ENCODE data around the gene BRD1.

The BRD1 gene

DNA sequence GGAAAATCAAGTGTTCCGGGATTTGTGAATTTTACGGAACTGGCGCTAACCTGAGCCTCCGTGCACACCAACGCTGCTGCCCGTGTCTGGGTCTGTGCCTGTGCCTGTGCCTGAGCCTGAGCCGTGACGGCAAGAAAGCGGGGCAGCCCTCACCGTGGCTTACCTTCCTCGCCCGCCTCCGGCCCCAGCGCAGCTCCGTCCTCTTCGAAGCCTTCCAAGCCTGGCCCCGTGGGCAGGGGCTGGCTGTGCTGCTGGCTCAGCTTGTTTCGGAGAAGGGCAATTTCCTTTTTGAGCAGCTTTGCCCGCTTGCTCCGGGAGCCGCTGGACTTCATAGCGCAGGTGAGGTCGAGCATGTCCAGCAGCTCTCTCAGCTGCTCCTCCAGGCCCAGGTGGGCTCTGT lies 33.8 kb downstream of the BRD1 start:
- Histone ChIP-seq H3K23ac (ENCODE audit: low read length in 2 of 2) (no peak overlapping the region), H2BK12ac (ENCODE audit: low read length in 2 of 2) (no peak overlapping the region), H3K36me3 (ENCODE audit: control insufficient read depth in 1 of 2, insufficient read depth in 2 of 2, low read depth in 1 of 2, low read length in 2 of 2) (peaks cover 73 to 84% of the 10 kb centered on the region in 2 experiments), H4K8ac (ENCODE audit: low read length) (no peak overlapping the region), H3K27me3 (ENCODE audit: control insufficient read depth in 1 of 2, insufficient read depth in 1 of 2, low read length in 2 of 2) (no peaks in the 10 kb centered on the region), H2AK5ac (ENCODE audit: low read length, severe bottlenecking) (no peak overlapping the region), H3K4me3 (ENCODE audit: insufficient read depth in 1 of 2, low read depth in 1 of 2, low read length in 2 of 2) (no peak overlapping the region), H3K27ac (ENCODE audit: low read length, poor library complexity, severe bottlenecking) (no peak overlapping the region), H2BK120ac (ENCODE audit: low read depth, low read length) (no peak overlapping the region), H2BK15ac (ENCODE audit: low read depth, poor library complexity, severe bottlenecking) (no peak overlapping the region), H2BK5ac (ENCODE audit: low read depth, low read length, poor library complexity, severe bottlenecking) (no peak overlapping the region), H3K14ac (ENCODE audit: low read length in 2 of 2) (no peak overlapping the region), H2AFZ (ENCODE audit: low read depth, low read length) (no peak overlapping the region), H4K91ac (ENCODE audit: low read length) (peak overlapping the region; percentile 43), H3K4me1 (ENCODE audit: control insufficient read depth, insufficient read depth, low read depth, low read length) (peaks cover 20% of the 10 kb centered on the region), H3K9me3 (ENCODE audit: control insufficient read depth, low read length) (no peaks in the 10 kb centered on the region), H3K4ac (ENCODE audit: low read depth in 1 of 2, low read length in 2 of 2) (no peak overlapping the region), H3K9ac (ENCODE audit: low read length) (no peak overlapping the region), H3K18ac (ENCODE audit: low read depth in 1 of 2, low read length in 2 of 2) (no peak overlapping the region), H3K4me2 (ENCODE audit: low read length, poor library complexity, severe bottlenecking) (no peak overlapping the region), H3K79me1 (replicated peaks; ENCODE audit: low read length, poor library complexity, severe bottlenecking) (peaks cover 44% of the 10 kb centered on the region)
- no peak for DNase-seq
- WGBS, result 97% methylated on average over 23 of the region's 23 CpGs

DNA sequence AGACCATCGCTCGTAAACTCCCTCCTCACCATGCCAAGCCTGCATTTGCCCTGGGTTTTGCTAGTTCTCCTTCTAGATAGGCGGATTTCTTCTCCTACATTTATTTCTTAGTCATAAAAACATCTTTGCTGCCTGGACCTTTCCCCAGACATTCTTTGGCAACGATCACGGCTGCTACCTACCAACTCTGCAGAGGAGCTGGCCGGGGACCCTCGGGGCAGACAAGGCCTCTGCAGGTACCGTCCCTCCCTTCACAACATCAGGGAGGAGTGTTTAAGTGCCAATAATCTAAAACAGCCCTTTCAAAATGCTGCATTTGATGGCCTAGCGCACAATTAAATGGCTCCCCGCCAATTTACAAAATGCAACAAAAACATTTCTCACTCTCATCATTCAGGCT lies 34.4 kb downstream of the BRD1 start:
- no peak for DNase-seq
- Histone ChIP-seq H3K18ac (ENCODE audit: low read depth in 1 of 2, low read length in 2 of 2) (no peak overlapping the region), H3K9ac (ENCODE audit: low read length) (no peak overlapping the region), H2AFZ (ENCODE audit: low read depth, low read length) (no peak overlapping the region), H3K79me1 (replicated peaks; ENCODE audit: low read length, poor library complexity, severe bottlenecking) (peaks cover 41% of the 10 kb centered on the region), H2BK12ac (ENCODE audit: low read length in 2 of 2) (no peak overlapping the region), H2AK5ac (ENCODE audit: low read length, severe bottlenecking) (no peak overlapping the region), H4K91ac (ENCODE audit: low read length) (no peak overlapping the region), H2BK15ac (ENCODE audit: low read depth, poor library complexity, severe bottlenecking) (no peak overlapping the region), H2BK120ac (ENCODE audit: low read depth, low read length) (no peak overlapping the region), H4K8ac (ENCODE audit: low read length) (no peak overlapping the region), H3K4me1 (ENCODE audit: control insufficient read depth, insufficient read depth, low read depth, low read length) (peaks cover 21% of the 10 kb centered on the region), H3K27ac (ENCODE audit: low read length, poor library complexity, severe bottlenecking) (no peak overlapping the region), H3K36me3 (ENCODE audit: control insufficient read depth in 1 of 2, insufficient read depth in 2 of 2, low read depth in 1 of 2, low read length in 2 of 2) (peaks cover 68 to 79% of the 10 kb centered on the region in 2 experiments), H3K4ac (ENCODE audit: low read depth in 1 of 2, low read length in 2 of 2) (no peak overlapping the region), H3K9me3 (ENCODE audit: control insufficient read depth, low read length) (no peaks in the 10 kb centered on the region), H3K27me3 (ENCODE audit: control insufficient read depth in 1 of 2, insufficient read depth in 1 of 2, low read length in 2 of 2) (no peaks in the 10 kb centered on the region), H3K14ac (ENCODE audit: low read length in 2 of 2) (no peak overlapping the region), H2BK5ac (ENCODE audit: low read depth, low read length, poor library complexity, severe bottlenecking) (no peak overlapping the region), H3K23ac (ENCODE audit: low read length in 2 of 2) (no peak overlapping the region), H3K4me2 (ENCODE audit: low read length, poor library complexity, severe bottlenecking) (no peak overlapping the region), H3K4me3 (ENCODE audit: insufficient read depth in 1 of 2, low read depth in 1 of 2, low read length in 2 of 2) (no peak overlapping the region)
- 97% methylated on average over 10 of the region's 10 CpGs for WGBS

DNA sequence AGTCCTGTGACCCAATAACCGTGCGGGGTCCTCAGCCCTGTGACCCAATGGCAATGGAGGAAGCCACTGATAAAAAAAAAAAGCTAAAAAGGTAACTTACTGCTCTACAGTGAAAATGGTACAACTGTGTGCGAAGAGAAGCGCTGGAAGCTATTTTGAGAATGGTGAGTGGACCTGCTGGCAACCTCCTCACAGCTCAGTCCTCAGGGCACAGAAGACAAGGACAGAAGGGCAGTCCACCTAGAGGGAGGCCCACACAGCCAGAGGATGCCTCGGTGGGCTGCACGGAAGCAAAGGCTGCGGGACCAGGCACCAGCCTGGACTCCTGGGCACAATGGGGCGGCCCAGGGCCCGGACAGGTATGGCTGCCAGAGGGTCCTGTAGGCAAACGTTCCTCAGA lies 35.6 kb downstream of the BRD1 start:
- Histone ChIP-seq H3K18ac (ENCODE audit: low read depth in 1 of 2, low read length in 2 of 2) (no peak overlapping the region), H3K9me3 (ENCODE audit: control insufficient read depth, low read length) (no peaks in the 10 kb centered on the region), H3K4ac (ENCODE audit: low read depth in 1 of 2, low read length in 2 of 2) (no peak overlapping the region), H3K27ac (ENCODE audit: low read length, poor library complexity, severe bottlenecking) (no peak overlapping the region), H2AFZ (ENCODE audit: low read depth, low read length) (no peak overlapping the region), H3K9ac (ENCODE audit: low read length) (no peak overlapping the region), H2AK5ac (ENCODE audit: low read length, severe bottlenecking) (no peak overlapping the region), H4K8ac (ENCODE audit: low read length) (no peak overlapping the region), H3K23ac (ENCODE audit: low read length in 2 of 2) (no peak overlapping the region), H3K79me1 (replicated peaks; ENCODE audit: low read length, poor library complexity, severe bottlenecking) (peaks cover 44% of the 10 kb centered on the region), H4K91ac (ENCODE audit: low read length) (no peak overlapping the region), H3K27me3 (ENCODE audit: control insufficient read depth in 1 of 2, insufficient read depth in 1 of 2, low read length in 2 of 2) (no peaks in the 10 kb centered on the region), H3K4me2 (ENCODE audit: low read length, poor library complexity, severe bottlenecking) (no peak overlapping the region), H2BK120ac (ENCODE audit: low read depth, low read length) (no peak overlapping the region), H2BK12ac (ENCODE audit: low read length in 2 of 2) (no peak overlapping the region), H2BK15ac (ENCODE audit: low read depth, poor library complexity, severe bottlenecking) (no peak overlapping the region), H3K36me3 (ENCODE audit: control insufficient read depth in 1 of 2, insufficient read depth in 2 of 2, low read depth in 1 of 2, low read length in 2 of 2) (peaks cover 61 to 76% of the 10 kb centered on the region in 2 experiments), H2BK5ac (ENCODE audit: low read depth, low read length, poor library complexity, severe bottlenecking) (no peak overlapping the region), H3K4me1 (ENCODE audit: control insufficient read depth, insufficient read depth, low read depth, low read length) (peaks cover 21% of the 10 kb centered on the region), H3K4me3 (ENCODE audit: insufficient read depth in 1 of 2, low read depth in 1 of 2, low read length in 2 of 2) (no peak overlapping the region), H3K14ac (ENCODE audit: low read length in 2 of 2) (no peak overlapping the region)
- DNase-seq, result no peak
- WGBS, result 97% methylated on average over 10 of the region's 10 CpGs

DNA sequence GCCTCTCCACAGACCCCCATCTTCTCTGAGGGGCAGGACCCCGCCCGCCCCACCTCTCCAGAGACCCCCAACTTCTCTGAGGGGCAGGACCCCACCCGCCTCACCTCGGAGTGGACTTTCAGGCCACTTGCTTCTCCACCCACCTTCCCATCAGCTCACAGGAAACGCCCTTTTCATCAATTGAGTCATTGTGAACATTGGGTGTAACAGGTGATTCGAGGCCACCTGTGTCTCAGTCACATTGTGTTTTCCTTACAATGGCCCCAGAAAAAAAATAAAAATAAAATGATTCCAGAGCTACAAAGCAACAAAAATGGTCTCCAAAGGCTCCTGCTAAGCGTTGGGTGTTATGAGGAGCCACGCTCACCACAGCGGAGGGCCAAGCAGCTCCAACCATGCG lies 36.0 kb downstream of the BRD1 start:
- Histone ChIP-seq H3K4ac (ENCODE audit: low read depth in 1 of 2, low read length in 2 of 2) (no peak overlapping the region), H3K27me3 (ENCODE audit: control insufficient read depth in 1 of 2, insufficient read depth in 1 of 2, low read length in 2 of 2) (no peaks in the 10 kb centered on the region), H4K91ac (ENCODE audit: low read length) (no peak overlapping the region), H2BK5ac (ENCODE audit: low read depth, low read length, poor library complexity, severe bottlenecking) (no peak overlapping the region), H3K23ac (ENCODE audit: low read length in 2 of 2) (no peak overlapping the region), H3K36me3 (ENCODE audit: control insufficient read depth in 1 of 2, insufficient read depth in 2 of 2, low read depth in 1 of 2, low read length in 2 of 2) (peaks cover 61 to 76% of the 10 kb centered on the region in 2 experiments), H3K27ac (ENCODE audit: low read length, poor library complexity, severe bottlenecking) (no peak overlapping the region), H2BK120ac (ENCODE audit: low read depth, low read length) (no peak overlapping the region), H2BK15ac (ENCODE audit: low read depth, poor library complexity, severe bottlenecking) (no peak overlapping the region), H3K9me3 (ENCODE audit: control insufficient read depth, low read length) (no peaks in the 10 kb centered on the region), H2BK12ac (ENCODE audit: low read length in 2 of 2) (no peak overlapping the region), H2AK5ac (ENCODE audit: low read length, severe bottlenecking) (no peak overlapping the region), H3K4me1 (ENCODE audit: control insufficient read depth, insufficient read depth, low read depth, low read length) (peaks cover 21% of the 10 kb centered on the region), H3K4me3 (ENCODE audit: insufficient read depth in 1 of 2, low read depth in 1 of 2, low read length in 2 of 2) (no peak overlapping the region), H3K18ac (ENCODE audit: low read depth in 1 of 2, low read length in 2 of 2) (no peak overlapping the region), H2AFZ (ENCODE audit: low read depth, low read length) (no peak overlapping the region), H3K14ac (ENCODE audit: low read length in 2 of 2) (no peak overlapping the region), H3K79me1 (replicated peaks; ENCODE audit: low read length, poor library complexity, severe bottlenecking) (peaks cover 41% of the 10 kb centered on the region), H3K4me2 (ENCODE audit: low read length, poor library complexity, severe bottlenecking) (no peak overlapping the region), H4K8ac (ENCODE audit: low read length) (no peak overlapping the region), H3K9ac (ENCODE audit: low read length) (peak overlapping the region; percentile 68)
- no peak for DNase-seq
- WGBS, result 98% methylated on average over 10 of the region's 10 CpGs

Measured in mesenchymal stem cell (in vitro differentiated cells and primary cell).